PC-3 (cell line): ENCODE results near the gene CDK2.

Experiments
- CTCF ChIP-seq: fragments of 300-600 bp; sonication (generic); conservative IDR thresholded peaks from 2 replicates; pipeline ENCODE4 v1.5.1; 2017; ENCODE audit warnings: antibody characterized with exemption, low read depth, mild to moderate bottlenecking, low read length
- EZH2 ChIP-seq: fragments of 300-600 bp; sonication (generic); IDR thresholded peaks from one replicate; pipeline ENCODE4 v1.6.1; 2017; ENCODE audit warnings: antibody characterized with exemption, mild to moderate bottlenecking, low read length; ENCODE audit not compliant: unreplicated experiment

GRCh38 chr12:55932551-55932910, 34.1 kb upstream of the CDK2 start:
- TF ChIP-seq CTCF (no peak), EZH2 (no peak)
